Right lobe of liver (tissue), 4 donors: ENCODE measurements around the gene HCAR2.

ENCODE experiments used
- POLR2A ChIP-seq: fragments of 450-650 bp; IDR thresholded peaks from one replicate; pipeline ENCODE4 v1.6.1; 2017; ENCODE audit warnings: antibody characterized with exemption, mild to moderate bottlenecking
- TF ChIP-seq, protein P1 (sequence below), 4 donors: fragments of 200-600 bp in 3 of 4; fragments of 450-650 bp in 1 of 4; IDR thresholded peaks; one replicate each; pipeline versions ENCODE4 v1.5.1 to v1.8.0; 2016 to 2022; ENCODE audit warnings: antibody characterized with exemption in 4 of 4, mild to moderate bottlenecking in 2 of 4
- donor health status: DM: no; HTN: no; CAD: no.
- donor health status: DM: no; HTN: no; CAD: no.
- donor health status: DM: no; HTN: yes; CAD: no.

DNA sequence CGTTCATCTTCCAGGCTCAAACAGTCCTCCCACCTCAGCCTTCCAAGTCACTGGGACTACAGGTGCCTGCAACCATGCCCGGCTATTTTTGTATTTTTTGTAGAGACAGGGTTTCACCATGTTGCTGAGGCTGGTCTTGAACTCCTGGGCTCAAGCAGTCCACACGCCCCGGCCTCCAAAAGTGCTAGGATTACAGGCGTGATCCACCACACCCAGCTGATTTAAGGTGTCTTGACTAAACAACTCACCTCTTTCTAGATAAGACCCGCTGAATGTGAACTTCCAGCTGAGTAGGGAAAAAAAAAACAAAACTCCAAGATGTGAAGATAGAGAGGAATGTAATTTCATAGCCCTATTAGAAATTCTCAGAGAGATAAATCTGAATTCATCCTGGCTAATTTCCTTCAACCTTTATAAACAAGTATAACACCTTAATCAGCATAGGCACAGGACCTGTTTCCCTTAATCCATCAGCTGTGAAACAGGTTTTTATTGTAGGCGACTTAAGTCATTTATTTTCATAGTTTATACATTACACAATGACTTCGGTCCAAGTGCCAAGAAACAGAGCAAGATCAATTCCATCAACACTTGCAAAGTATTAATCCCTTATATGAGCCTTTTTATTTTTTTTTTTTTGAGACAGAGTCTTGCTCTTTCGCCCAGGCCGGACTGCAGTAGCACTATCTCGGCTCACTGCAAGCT lies 51.5 kb downstream of the HCAR2 start:
- TF ChIP-seq, protein P1, sequence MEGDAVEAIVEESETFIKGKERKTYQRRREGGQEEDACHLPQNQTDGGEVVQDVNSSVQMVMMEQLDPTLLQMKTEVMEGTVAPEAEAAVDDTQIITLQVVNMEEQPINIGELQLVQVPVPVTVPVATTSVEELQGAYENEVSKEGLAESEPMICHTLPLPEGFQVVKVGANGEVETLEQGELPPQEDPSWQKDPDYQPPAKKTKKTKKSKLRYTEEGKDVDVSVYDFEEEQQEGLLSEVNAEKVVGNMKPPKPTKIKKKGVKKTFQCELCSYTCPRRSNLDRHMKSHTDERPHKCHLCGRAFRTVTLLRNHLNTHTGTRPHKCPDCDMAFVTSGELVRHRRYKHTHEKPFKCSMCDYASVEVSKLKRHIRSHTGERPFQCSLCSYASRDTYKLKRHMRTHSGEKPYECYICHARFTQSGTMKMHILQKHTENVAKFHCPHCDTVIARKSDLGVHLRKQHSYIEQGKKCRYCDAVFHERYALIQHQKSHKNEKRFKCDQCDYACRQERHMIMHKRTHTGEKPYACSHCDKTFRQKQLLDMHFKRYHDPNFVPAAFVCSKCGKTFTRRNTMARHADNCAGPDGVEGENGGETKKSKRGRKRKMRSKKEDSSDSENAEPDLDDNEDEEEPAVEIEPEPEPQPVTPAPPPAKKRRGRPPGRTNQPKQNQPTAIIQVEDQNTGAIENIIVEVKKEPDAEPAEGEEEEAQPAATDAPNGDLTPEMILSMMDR (IDR thresholded peaks at IDR 0.05): no peak
- no peak for TF ChIP-seq POLR2A
